Caco-2 (cell line): Measurements from ENCODE around the gene MANF. TPM values are rescaled to one million over a fixed set of nuclear protein-coding genes. Genes with fewer than 3 reads are reported as not detected.
A peak's percentile ranks its signal among the peaks of the same experiment; 100 is the strongest.

Experiments used
- BruUV-seq: library from RNA; stranded (reverse); fragments of 400-500 nt; replicated peaks from 2 replicates; lab custom pipeline; 2021; lab: Mats Ljungman, UMichigan
- CTCF ChIA-PET: fragments of 300-600 bp; sonication (Branson Sonifier 250); formaldehyde crosslinking; loops from one replicate; lab custom pipeline; 2022; ENCODE audit warnings: antibody characterized with exemption; lab: Charles Lee
- POLR2A ChIA-PET: fragments of 300-600 bp; sonication (Branson Sonifier 250); formaldehyde crosslinking; loops from one replicate; lab custom pipeline; 2022; ENCODE audit warnings: antibody characterized with exemption; lab: Charles Lee
- DNase-seq, 2 experiments: peaks; one replicate each; pipeline versions ENCODE4 v3.0.0 to v3.0.0-alpha.2; 2020 to 2022
- H3K27me3 ChIP-seq: replicated peaks from 2 replicates; pipeline ENCODE4 v1.6.0; 2011; ENCODE audit warnings: low read length; ENCODE audit not compliant: control insufficient read depth, insufficient read depth
- H3K36me3 ChIP-seq: 2 replicates; pipeline ENCODE4 v1.5.1; 2011; ENCODE audit warnings: low read length; ENCODE audit not compliant: control insufficient read depth, insufficient read depth
- H3K4me1 ChIP-seq: fragments of 250-450 bp; sonication (Bioruptor Pico); 2 replicates; pipeline ENCODE4 v1.5.1; 2020; ENCODE audit warnings: mild to moderate bottlenecking
- H3K4me3 ChIP-seq: 2 replicates; pipeline ENCODE4 v1.5.1; 2011; ENCODE audit warnings: low read depth, mild to moderate bottlenecking, control low read depth, low read length
- H3K9me3 ChIP-seq: fragments of 250-450 bp; sonication (Bioruptor Pico); 2 replicates; pipeline ENCODE4 v1.5.1; 2020; ENCODE audit warnings: mild to moderate bottlenecking, moderate library complexity
- H3K27ac Mint-ChIP-seq: one replicate; pipeline ENCODE4 v1.8.0; 2022; ENCODE audit warnings: mixed read lengths; ENCODE audit not compliant: unreplicated experiment
- H3K27me3 Mint-ChIP-seq: one replicate; pipeline ENCODE4 v1.8.0; 2022; ENCODE audit warnings: mixed read lengths; ENCODE audit not compliant: insufficient read depth, unreplicated experiment
- H3K36me3 Mint-ChIP-seq: one replicate; pipeline ENCODE4 v1.8.0; 2022; ENCODE audit warnings: mild to moderate bottlenecking, mixed read lengths; ENCODE audit not compliant: insufficient read depth, unreplicated experiment
- H3K4me1 Mint-ChIP-seq: one replicate; pipeline ENCODE4 v1.8.0; 2022; ENCODE audit warnings: low read depth, mixed read lengths; ENCODE audit not compliant: unreplicated experiment
- H3K4me3 Mint-ChIP-seq: one replicate; pipeline ENCODE4 v1.8.0; 2022; ENCODE audit warnings: mild to moderate bottlenecking, moderate library complexity, mixed read lengths; ENCODE audit not compliant: unreplicated experiment
- H3K9me3 Mint-ChIP-seq: one replicate; pipeline ENCODE4 v1.8.0; 2022; ENCODE audit warnings: mixed read lengths; ENCODE audit not compliant: unreplicated experiment
- intact Hi-C: fragments of 100-400 bp; cut with micrococcal nuclease; formaldehyde crosslinking; loops from one replicate; pipeline ENCODE4 v1.10.0; 2022; ENCODE audit not compliant: unreplicated experiment
- total RNA-seq: library from RNA; stranded (reverse); gene quantifications from 2 replicates; pipeline ENCODE4 v1.2.3, GENCODE V29; 2022
- TF ChIP-seq, protein P1 (sequence below), 2 experiments: fragments of 200-600 bp in 1 of 2; IDR thresholded peaks; 1 replicate in 1 of 2; 2 replicates in 1 of 2; pipeline versions ENCODE4 v1.5.1 to v1.8.0; 2011 to 2022; ENCODE audit warnings: antibody characterized with exemption in 1 of 2, control low read depth in 1 of 2, inconsistent platforms in 1 of 2, low read depth in 1 of 2, low read length in 1 of 2, mild to moderate bottlenecking in 1 of 2, moderate library complexity in 1 of 2; ENCODE audit not compliant: insufficient read depth in 1 of 2, severe bottlenecking in 1 of 2, unreplicated experiment in 1 of 2

The MANF gene
- total RNA-seq, 1 experiment from 2014 or later: 94.5 TPM

DNA sequence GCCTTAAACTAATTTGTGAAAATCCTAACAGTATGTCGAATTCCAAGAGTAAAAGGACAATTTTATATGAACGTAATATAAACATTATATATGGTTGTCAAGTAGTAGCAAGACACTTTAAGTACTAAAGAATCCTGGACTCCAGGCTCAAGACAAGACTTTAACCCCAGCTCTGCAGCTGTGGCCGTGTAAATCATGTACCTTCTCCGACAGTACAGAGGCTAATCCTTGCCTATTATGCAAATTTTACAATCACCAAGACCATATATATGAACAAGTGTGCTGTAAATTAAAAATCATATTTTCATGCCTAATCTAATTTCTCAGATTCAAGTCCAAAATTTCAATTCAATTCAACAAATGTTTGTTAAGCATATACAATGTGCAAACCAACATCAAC is 41.8 kb downstream of the MANF start:
- intact Hi-C loops: no loop called here
- no peaks in the 10 kb centered on the region for H3K27me3 ChIP-seq
- H3K36me3 ChIP-seq: no peaks in the 10 kb centered on the region
- Mint-ChIP-seq H3K27ac (no peak overlapping the region), H3K36me3 (peaks cover 51% of the 10 kb centered on the region), H3K27me3 (no peaks in the 10 kb centered on the region), H3K9me3 (no peaks in the 10 kb centered on the region), H3K4me3 (no peak overlapping the region), H3K4me1 (no peaks in the 10 kb centered on the region)
- no peak for DNase-seq
- no peaks in the 10 kb centered on the region for H3K9me3 ChIP-seq
- no TSS peak for BruUV-seq
- H3K4me3 ChIP-seq: no peak overlapping the region
- TF ChIP-seq, protein P1, sequence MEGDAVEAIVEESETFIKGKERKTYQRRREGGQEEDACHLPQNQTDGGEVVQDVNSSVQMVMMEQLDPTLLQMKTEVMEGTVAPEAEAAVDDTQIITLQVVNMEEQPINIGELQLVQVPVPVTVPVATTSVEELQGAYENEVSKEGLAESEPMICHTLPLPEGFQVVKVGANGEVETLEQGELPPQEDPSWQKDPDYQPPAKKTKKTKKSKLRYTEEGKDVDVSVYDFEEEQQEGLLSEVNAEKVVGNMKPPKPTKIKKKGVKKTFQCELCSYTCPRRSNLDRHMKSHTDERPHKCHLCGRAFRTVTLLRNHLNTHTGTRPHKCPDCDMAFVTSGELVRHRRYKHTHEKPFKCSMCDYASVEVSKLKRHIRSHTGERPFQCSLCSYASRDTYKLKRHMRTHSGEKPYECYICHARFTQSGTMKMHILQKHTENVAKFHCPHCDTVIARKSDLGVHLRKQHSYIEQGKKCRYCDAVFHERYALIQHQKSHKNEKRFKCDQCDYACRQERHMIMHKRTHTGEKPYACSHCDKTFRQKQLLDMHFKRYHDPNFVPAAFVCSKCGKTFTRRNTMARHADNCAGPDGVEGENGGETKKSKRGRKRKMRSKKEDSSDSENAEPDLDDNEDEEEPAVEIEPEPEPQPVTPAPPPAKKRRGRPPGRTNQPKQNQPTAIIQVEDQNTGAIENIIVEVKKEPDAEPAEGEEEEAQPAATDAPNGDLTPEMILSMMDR (IDR thresholded peaks at IDR 0.05; ENCODE audit: insufficient read depth in 1 of 2, low read depth in 1 of 2, low read length in 1 of 2, severe bottlenecking in 1 of 2, unreplicated experiment in 1 of 2): no peak
- H3K4me1 ChIP-seq: no peaks in the 10 kb centered on the region
- POLR2A ChIA-PET: no interaction called here
- CTCF ChIA-PET: no interaction called here

DNA sequence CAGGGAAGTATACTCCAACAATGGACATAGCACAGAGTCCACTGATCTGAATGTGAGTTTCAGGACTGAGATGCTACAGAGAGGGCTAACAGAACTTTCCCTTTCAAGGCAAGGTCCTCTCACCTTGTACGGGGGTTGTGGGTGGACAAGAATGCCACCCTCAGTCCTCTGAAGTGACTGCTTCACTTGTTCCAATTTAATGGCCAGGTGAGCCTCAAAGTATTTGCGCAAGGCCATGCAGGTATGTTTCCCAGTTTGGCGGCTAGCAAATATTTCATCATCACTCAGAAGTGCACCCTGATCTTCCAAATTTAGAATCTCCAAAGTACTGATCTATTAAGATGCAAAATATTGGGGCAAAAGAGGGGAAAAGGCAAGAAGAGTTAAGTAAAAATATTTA is 44.0 kb downstream of the MANF start:
- POLR2A ChIA-PET: no interaction called here
- Histone ChIP-seq H3K36me3 (no peaks in the 10 kb centered on the region), H3K9me3 (no peaks in the 10 kb centered on the region), H3K4me3 (no peak overlapping the region), H3K27me3 (no peaks in the 10 kb centered on the region), H3K4me1 (no peaks in the 10 kb centered on the region)
- intact Hi-C loops: no loop called here
- no TSS peak for BruUV-seq
- no peaks in the 10 kb centered on the region for H3K27me3 Mint-ChIP-seq
- H3K27ac Mint-ChIP-seq: no peak overlapping the region
- CTCF ChIA-PET: no interaction called here
- no peaks in the 10 kb centered on the region for H3K9me3 Mint-ChIP-seq
- TF ChIP-seq, protein P1 (IDR thresholded peaks at IDR 0.05; ENCODE audit: insufficient read depth in 1 of 2, low read depth in 1 of 2, low read length in 1 of 2, severe bottlenecking in 1 of 2, unreplicated experiment in 1 of 2): no peak
- peaks cover 48% of the 10 kb centered on the region for H3K36me3 Mint-ChIP-seq
- no peak overlapping the region for H3K4me3 Mint-ChIP-seq
- no peaks in the 10 kb centered on the region for H3K4me1 Mint-ChIP-seq
- DNase-seq: peak in 1 of 2 experiments; percentile 5

DNA sequence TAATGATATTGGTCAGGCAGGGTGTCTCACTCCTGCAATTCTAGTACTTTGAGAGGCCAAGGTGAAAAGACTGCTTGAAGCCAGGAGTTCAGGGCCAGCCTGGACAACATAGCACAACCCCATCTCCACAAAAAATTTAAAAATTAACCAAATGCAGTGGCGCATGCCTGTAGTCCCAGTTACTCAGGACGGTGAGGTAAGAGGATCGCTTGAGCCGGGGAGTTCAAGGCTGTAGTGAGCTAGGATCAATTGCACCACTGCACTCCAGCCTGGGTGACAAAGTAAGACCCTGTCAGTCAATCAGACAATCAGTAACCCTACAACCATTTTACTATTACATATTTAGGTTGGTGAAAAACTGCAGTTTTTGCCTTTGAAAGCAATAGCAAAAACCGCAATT is 49.0 kb downstream of the MANF start:
- intact Hi-C loops: loop anchor here (1.0 kb wide), 1 partner anchor 43 kb away; the partner anchor contains the start of gene RBM15B
- Histone ChIP-seq H3K4me1 (no peaks in the 10 kb centered on the region), H3K27me3 (no peaks in the 10 kb centered on the region), H3K9me3 (no peaks in the 10 kb centered on the region), H3K4me3 (no peak overlapping the region), H3K36me3 (no peaks in the 10 kb centered on the region)
- no peaks in the 10 kb centered on the region for H3K27me3 Mint-ChIP-seq
- H3K4me3 Mint-ChIP-seq: no peak overlapping the region
- no peaks in the 10 kb centered on the region for H3K9me3 Mint-ChIP-seq
- H3K36me3 Mint-ChIP-seq: peaks cover 35% of the 10 kb centered on the region
- CTCF ChIA-PET: interaction anchor here (0.6 to 1.0 kb wide), 3 partner anchors 35 to 248 kb away, joined by 3 to 4 read pairs (median 3); no protein-coding TSS in a partner anchor
- TF ChIP-seq, protein P1 (IDR thresholded peaks at IDR 0.05; ENCODE audit: insufficient read depth in 1 of 2, low read depth in 1 of 2, low read length in 1 of 2, severe bottlenecking in 1 of 2, unreplicated experiment in 1 of 2): no peak
- no peak overlapping the region for H3K27ac Mint-ChIP-seq
- POLR2A ChIA-PET: no interaction called here
- no peaks in the 10 kb centered on the region for H3K4me1 Mint-ChIP-seq
- DNase-seq: no peak
- no TSS peak for BruUV-seq
